HL-60/S4 treated with retinoic acid at 250 ng/mL for 4 days and 3 days (cell line): Measurements from ENCODE around the gene BEST2.
"Not testable (repeated sequence)": the region's sequence is repeated elsewhere in the genome, so short reads cannot be mapped to it uniquely, and the experiment has no call there.

Experiments used
- in situ Hi-C: fragments of 300-500 bp; cut with MboI; formaldehyde crosslinking; loops from 2 replicates; pipeline ENCODE4 v1.7.0; 2022; ENCODE audit warnings: low sequenced_read_pairs

BEST2 gene

GRCh38 chr19:12797141-12797587 is 45.6 kb downstream of the BEST2 start:
- in situ Hi-C loops: no loop called here

- in situ Hi-C loops: not testable (repeated sequence)
These were observed 46.0 kb downstream of the BEST2 start for GRCh38 chr19:12797607-12798006.

- in situ Hi-C loops: no loop called here
These were observed 48.3 kb downstream of the BEST2 start for GRCh38 chr19:12799742-12800465.

- in situ Hi-C loops: no loop called here
These were observed 48.8 kb downstream of the BEST2 start for GRCh38 chr19:12800466-12800770.

- in situ Hi-C loops: no loop called here
These were observed 49.4 kb downstream of the BEST2 start for GRCh38 chr19:12800923-12801465.

- in situ Hi-C loops: no loop called here
These were observed 50.1 kb downstream of the BEST2 start, which contains the start of the genes PRDX2 and THSD8 for GRCh38 chr19:12801466-12802266. Gene PRDX2 (minus strand): TSS chr19:12801800. CDS start chr19:12801261, 539 bp downstream. Gene THSD8 (plus strand): TSS chr19:12802069. CDS start chr19:12802072, 3 bp downstream.

- in situ Hi-C loops: no loop called here
These were observed 50.9 kb downstream of the BEST2 start for GRCh38 chr19:12802267-12803106.

- in situ Hi-C loops: no loop called here
These were observed 52.5 kb downstream of the BEST2 start for GRCh38 chr19:12804051-12804450.

- in situ Hi-C loops: loop anchor here (5.0 kb wide), 1 partner anchor 39 kb away; no protein-coding TSS in a partner anchor
These were observed 54.9 kb downstream of the BEST2 start, which contains the start of gene RNASEH2A for GRCh38 chr19:12806242-12807081. Gene RNASEH2A (plus strand): TSS chr19:12806584. CDS start chr19:12806674, 90 bp downstream.
